ENCODE measurements around the gene CASZ1.

Gene CASZ1

DNA sequence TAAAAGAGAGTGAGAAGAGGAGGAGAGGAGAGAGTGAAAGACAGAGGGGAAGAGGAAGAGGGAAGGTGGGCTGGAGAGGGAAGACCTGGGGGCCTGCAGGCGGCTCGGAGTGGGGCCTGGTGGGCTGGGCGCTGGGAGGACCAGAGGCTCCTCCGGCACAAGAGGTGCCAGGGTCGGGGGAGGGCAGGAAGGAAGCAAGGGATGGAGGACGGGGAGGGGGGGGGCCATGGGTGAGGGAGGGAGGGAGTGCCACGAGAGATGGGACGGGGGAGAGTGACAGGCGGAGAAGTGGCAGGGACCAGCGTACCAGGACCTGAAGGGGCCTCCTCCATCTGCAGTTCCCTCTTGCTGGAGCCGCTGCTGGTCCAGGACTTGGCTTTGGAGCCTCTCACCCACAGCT lies 87.7 kb downstream of the CASZ1 start:
- DNase-seq (ENCODE audit: insufficient read length, low spot score): no peak
- no peak for FAIRE-seq
- TF ChIP-seq SPI1 (IDR thresholded peaks at IDR 0.05; ENCODE audit: low read depth, low read length) (no peak), POU2F2 (IDR thresholded peaks at IDR 0.05; ENCODE audit: low read depth, low read length) (no peak), TAF1 (IDR thresholded peaks at IDR 0.05; ENCODE audit: low read depth, low read length) (no peak), POLR2A (IDR thresholded peaks at IDR 0.05; ENCODE audit: low read depth, low read length) (no peak), PAX5 (IDR thresholded peaks at IDR 0.05; ENCODE audit: insufficient read depth, low read length, severe bottlenecking) (no peak)

DNA sequence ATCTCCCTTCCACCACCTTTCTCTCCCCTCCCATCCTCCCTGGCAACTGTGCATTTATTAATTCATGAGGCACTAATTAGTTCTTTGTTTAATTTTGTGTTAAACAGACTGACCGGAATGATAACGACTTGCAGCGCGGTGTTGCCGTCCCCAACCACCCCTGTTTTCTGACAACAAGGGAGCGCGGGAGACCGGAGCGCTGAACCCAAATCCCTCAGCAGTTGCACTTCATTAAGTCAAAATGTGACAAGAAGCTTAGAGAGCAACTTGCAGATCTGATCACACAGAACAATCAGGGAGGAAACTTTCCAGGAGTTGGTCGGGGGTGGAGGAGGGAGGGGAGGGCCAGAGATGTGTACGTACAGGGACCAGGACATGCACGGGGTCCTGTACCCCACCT lies 89.2 kb downstream of the CASZ1 start:
- FAIRE-seq (no peak), DNase-seq (ENCODE audit: insufficient read length, low spot score) (no peak)
- no peak for TF ChIP-seq POU2F2 (IDR thresholded peaks at IDR 0.05; ENCODE audit: low read depth, low read length)
- no peak for TF ChIP-seq PAX5 (IDR thresholded peaks at IDR 0.05; ENCODE audit: insufficient read depth, low read length, severe bottlenecking)
- no peak for TF ChIP-seq TAF1 (IDR thresholded peaks at IDR 0.05; ENCODE audit: low read depth, low read length)
- no peak for TF ChIP-seq POLR2AphosphoS5 (IDR thresholded peaks at IDR 0.05; ENCODE audit: low read depth, low read length)
- TF ChIP-seq POLR2A (IDR thresholded peaks at IDR 0.05; ENCODE audit: low read depth, low read length): no peak
- no peak for TF ChIP-seq SPI1 (IDR thresholded peaks at IDR 0.05; ENCODE audit: low read depth, low read length)

DNA sequence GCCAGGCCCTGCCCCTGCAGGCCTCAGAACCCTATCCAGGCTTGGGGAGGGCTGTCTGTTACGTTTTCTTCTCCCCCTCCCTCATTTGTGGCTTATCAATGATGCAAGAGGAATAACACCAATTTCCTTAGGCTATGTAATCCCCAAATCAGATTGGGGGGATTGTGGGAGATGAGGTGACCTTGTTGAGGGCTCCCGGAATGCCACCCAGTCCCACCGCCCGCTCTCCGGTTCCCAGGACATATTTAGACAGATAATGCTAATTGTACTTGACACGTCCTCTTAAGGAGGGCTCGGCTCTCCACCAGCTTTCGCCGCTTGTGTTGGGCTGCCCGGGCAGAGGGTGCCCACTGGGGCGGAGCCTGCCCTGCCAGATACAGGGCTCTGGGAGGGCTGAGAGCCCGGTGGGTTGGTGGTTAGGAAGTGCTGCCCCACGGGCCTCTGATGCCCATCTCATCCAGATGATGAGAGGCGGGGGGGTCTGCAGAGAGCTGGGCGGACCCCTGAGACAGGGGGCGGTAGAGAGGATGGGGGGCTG lies 90.0 kb downstream of the CASZ1 start:
- DNase-seq (ENCODE audit: insufficient read length, low spot score) (no peak), FAIRE-seq (no peak)
- TF ChIP-seq POU2F2 (IDR thresholded peaks at IDR 0.05; ENCODE audit: low read depth, low read length): no peak
- TF ChIP-seq TAF1 (IDR thresholded peaks at IDR 0.05; ENCODE audit: low read depth, low read length): no peak
- no peak for TF ChIP-seq POLR2A (IDR thresholded peaks at IDR 0.05; ENCODE audit: low read depth, low read length)
- no peak for TF ChIP-seq SPI1 (IDR thresholded peaks at IDR 0.05; ENCODE audit: low read depth, low read length)
- no peak for TF ChIP-seq PAX5 (IDR thresholded peaks at IDR 0.05; ENCODE audit: insufficient read depth, low read length, severe bottlenecking)
- TF ChIP-seq POLR2AphosphoS5 (IDR thresholded peaks at IDR 0.05; ENCODE audit: low read depth, low read length): no peak

DNA sequence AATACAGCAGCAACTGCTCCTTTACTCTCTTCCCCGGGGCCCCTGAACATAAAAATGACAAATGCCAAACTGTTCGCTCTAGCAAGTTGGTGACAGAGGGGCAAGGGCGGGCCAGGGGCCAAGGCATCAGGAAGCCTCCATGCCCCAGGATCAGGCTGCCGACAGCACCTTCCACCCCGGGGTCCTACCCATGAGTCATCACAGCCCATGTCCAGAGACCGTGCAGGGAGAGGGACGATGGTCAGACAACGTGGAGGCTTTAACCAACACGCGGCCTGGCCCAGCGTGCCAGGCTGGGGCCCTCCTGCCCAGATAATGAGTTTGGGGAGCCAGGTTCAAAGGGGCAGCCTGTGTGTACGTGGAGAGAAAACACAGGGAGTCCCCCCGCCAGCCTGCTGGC lies 90.5 kb downstream of the CASZ1 start:
- TF ChIP-seq PAX5 (IDR thresholded peaks at IDR 0.05; ENCODE audit: insufficient read depth, low read length, severe bottlenecking) (no peak), POLR2A (IDR thresholded peaks at IDR 0.05; ENCODE audit: low read depth, low read length) (no peak), POLR2AphosphoS5 (IDR thresholded peaks at IDR 0.05; ENCODE audit: low read depth, low read length) (no peak), SPI1 (IDR thresholded peaks at IDR 0.05; ENCODE audit: low read depth, low read length) (no peak), TAF1 (IDR thresholded peaks at IDR 0.05; ENCODE audit: low read depth, low read length) (no peak), POU2F2 (IDR thresholded peaks at IDR 0.05; ENCODE audit: low read depth, low read length) (no peak)
- FAIRE-seq (no peak), DNase-seq (ENCODE audit: insufficient read length, low spot score) (no peak)

DNA sequence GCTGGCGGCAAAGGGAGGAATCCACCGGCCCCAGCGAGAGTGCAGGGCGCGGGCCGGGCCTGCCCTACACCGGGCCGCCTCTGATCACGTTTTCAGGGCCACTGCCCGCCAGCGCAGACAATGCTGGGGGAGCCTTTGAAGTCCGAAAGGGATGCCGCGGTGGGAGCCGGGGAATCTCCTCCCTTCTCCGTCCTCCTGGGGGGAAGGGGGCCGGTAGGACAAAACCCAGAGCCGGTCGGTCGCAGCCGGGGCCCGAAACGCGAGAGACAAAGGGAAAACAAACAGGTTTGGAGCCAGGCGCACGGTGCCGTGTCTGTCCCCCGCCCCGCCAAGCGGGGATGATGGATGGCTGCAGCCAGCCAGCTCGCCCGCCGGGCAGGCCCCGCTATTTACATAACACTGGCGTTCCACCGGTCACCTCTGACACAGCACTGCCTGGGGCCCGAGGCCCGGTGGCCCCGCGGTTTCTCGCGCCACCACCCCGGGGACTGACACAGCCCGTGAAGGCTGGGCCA lies 92.0 kb downstream of the CASZ1 start:
- no peak for DNase-seq (ENCODE audit: insufficient read length, low spot score)

DNA sequence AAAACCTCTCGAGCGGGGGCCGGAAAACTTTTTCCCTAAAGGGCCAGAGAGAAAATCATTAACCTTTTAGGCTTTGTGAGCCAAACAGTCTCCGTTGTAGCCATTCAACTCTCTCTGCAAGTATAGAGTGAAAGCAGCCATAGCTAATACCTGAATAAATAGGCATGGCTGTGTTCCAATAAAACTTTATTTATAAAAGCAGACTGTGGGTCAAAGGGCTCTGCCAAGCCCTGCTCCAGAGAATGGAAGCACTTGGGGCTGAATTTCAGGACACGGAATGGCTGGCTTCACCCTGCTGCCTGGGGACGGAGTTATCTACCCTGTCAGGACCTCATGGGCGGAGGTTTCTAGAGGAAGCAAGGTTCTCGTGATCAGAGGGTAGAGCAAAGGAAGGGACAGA lies 92.7 kb downstream of the CASZ1 start:
- no peak for DNase-seq (ENCODE audit: insufficient read length, low spot score)
- no peak for FAIRE-seq
- TF ChIP-seq SPI1 (IDR thresholded peaks at IDR 0.05; ENCODE audit: low read depth, low read length): no peak
- TF ChIP-seq TAF1 (IDR thresholded peaks at IDR 0.05; ENCODE audit: low read depth, low read length): no peak
- TF ChIP-seq POU2F2 (IDR thresholded peaks at IDR 0.05; ENCODE audit: low read depth, low read length): no peak
- no peak for TF ChIP-seq POLR2AphosphoS5 (IDR thresholded peaks at IDR 0.05; ENCODE audit: low read depth, low read length)
- no peak for TF ChIP-seq PAX5 (IDR thresholded peaks at IDR 0.05; ENCODE audit: insufficient read depth, low read length, severe bottlenecking)
- no peak for TF ChIP-seq POLR2A (IDR thresholded peaks at IDR 0.05; ENCODE audit: low read depth, low read length)

More for the DNA sequence above, 92.0 kb downstream of the CASZ1 start:
- no peak for TF ChIP-seq POLR2A (IDR thresholded peaks at IDR 0.05; ENCODE audit: low read depth, low read length)
- TF ChIP-seq POLR2AphosphoS5 (IDR thresholded peaks at IDR 0.05; ENCODE audit: low read depth, low read length): no peak
- FAIRE-seq: no peak

DNA sequence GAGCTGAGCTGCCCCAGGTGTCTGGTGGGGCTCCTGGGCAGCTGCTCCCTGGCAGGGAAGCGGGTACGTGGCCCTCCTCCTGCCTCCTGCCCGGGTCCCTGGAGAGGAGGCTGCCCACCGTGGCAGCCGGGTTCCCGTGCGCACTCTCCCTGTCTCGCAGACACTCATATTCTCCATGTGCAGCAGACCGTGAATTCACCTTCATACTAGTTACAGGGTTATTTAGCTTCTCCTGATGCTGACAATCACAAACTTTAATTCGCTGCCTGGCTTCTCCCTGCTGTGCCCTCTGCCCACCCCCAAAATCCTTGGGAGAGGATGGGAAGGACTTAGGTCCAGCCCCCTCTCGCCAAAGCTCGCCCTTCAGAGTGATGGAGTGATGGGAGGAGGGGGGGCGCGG lies 95.3 kb downstream of the CASZ1 start:
- TF ChIP-seq SPI1 (IDR thresholded peaks at IDR 0.05; ENCODE audit: low read depth, low read length) (no peak), POLR2A (IDR thresholded peaks at IDR 0.05; ENCODE audit: low read depth, low read length) (no peak), TAF1 (IDR thresholded peaks at IDR 0.05; ENCODE audit: low read depth, low read length) (no peak)
- FAIRE-seq: no peak
- no peak for DNase-seq (ENCODE audit: insufficient read length, low spot score)

DNA sequence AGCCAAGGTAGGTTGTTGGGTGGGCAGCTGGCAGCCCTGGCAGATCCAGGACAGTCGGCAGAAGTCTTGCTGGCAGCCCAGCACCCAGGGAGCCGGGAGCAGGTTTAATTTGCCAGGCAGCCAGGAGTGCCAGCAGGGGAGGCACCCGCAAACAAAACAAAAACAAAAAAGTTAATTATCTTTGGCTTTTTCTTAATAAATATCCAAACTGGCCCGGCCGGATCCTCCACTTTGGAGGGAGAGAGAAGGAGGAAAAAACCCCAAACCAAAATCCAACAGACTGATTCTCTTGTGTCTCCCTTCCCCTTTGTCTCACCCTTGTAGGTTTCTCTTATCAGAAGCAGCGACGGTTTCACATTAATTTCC lies 97.0 kb downstream of the CASZ1 start:
- no peak for DNase-seq (ENCODE audit: insufficient read length, low spot score)
- FAIRE-seq: no peak
- TF ChIP-seq TAF1 (IDR thresholded peaks at IDR 0.05; ENCODE audit: low read depth, low read length): no peak

DNA sequence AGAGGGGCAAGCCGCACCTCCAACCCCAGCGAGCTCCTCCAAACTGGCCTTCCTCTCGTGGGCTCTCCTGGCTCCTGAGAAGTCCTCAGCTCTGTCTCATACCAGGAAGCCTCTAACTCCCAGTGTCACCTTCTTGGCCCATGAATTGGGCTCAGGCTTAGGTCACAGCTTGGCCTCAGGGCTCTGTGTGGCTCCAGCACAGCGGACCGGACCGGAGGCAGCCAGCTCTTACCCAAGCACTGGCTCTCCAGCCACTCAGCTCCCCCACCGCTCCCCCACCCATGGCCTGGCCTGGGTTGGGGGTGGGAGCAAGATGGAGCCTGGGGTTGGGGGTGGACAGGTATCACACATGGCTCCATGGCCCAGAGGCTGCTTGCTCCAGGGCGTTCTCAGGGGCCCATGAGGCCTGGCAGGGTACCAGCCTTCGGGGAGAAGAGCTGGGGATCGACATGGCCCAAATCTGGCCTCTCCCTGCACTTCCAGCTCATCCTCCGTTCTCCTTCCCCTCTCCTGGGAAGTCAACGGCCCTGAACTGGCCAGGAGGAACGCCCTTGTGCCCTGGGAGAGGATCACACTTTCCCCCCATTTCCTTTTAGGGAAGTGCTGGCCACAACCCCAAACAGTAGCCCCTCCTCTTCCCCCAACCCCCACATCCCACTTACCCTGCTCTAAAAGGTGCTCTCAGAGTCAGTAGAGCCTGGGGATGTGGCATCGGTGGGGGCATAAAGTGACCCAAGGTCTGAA lies 97.5 kb downstream of the CASZ1 start:
- FAIRE-seq (no peak), DNase-seq (ENCODE audit: insufficient read length, low spot score) (no peak)
- TF ChIP-seq POLR2A (IDR thresholded peaks at IDR 0.05; ENCODE audit: low read depth, low read length) (no peak), SPI1 (IDR thresholded peaks at IDR 0.05; ENCODE audit: low read depth, low read length) (no peak), POLR2AphosphoS5 (IDR thresholded peaks at IDR 0.05; ENCODE audit: low read depth, low read length) (no peak), POU2F2 (IDR thresholded peaks at IDR 0.05; ENCODE audit: low read depth, low read length) (no peak)

DNA sequence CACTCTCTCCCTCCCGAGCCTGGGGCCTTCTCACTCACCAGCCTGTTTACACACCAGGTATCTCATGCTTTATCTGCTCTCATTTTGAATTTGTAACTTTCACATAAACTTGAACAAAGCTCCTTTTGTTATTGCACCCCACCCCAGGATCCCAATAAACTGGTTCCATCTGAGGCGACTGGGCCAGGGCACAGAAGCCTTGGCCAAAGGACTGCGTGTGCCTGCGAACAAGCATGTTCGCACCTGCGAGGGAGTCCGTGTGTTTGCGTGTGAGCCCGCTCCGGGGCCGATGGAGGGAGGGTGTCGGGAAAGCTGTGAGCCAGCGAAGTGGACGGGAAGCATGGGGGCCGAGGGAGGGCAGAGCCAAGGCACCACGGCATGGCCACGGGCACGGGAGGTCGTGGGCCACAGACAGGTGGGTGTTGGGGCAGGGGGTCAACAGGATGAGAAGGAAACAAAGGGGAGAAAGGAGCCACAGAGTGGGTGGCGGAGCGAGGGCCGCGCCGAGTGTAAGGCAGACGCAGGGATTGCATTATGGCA lies 98.8 kb downstream of the CASZ1 start:
- no peak for TF ChIP-seq TAF1 (IDR thresholded peaks at IDR 0.05; ENCODE audit: low read depth, low read length)
- TF ChIP-seq POLR2AphosphoS5 (IDR thresholded peaks at IDR 0.05; ENCODE audit: low read depth, low read length): no peak
- TF ChIP-seq SPI1 (IDR thresholded peaks at IDR 0.05; ENCODE audit: low read depth, low read length): no peak
- no peak for TF ChIP-seq POU2F2 (IDR thresholded peaks at IDR 0.05; ENCODE audit: low read depth, low read length)
- TF ChIP-seq POLR2A (IDR thresholded peaks at IDR 0.05; ENCODE audit: low read depth, low read length): no peak
- no peak for TF ChIP-seq PAX5 (IDR thresholded peaks at IDR 0.05; ENCODE audit: insufficient read depth, low read length, severe bottlenecking)
- FAIRE-seq (no peak), DNase-seq (ENCODE audit: insufficient read length, low spot score) (no peak)
